Measurements from ENCODE around the gene KCNV2. TPM values are rescaled to one million over a fixed set of nuclear protein-coding genes. Genes with fewer than 3 reads are reported as not detected.

The KCNV2 gene
- total RNA-seq, 4 donors from 2014 or later: not detected

GRCh38 chr9:2725126-2725525 lies 7.8 kb downstream of the KCNV2 start:
- ATAC-seq: no peak
- H3K36me3 ChIP-seq: no peaks in the 10 kb centered on the region
- no peaks in the 10 kb centered on the region for H3K27me3 ChIP-seq
- TF ChIP-seq, protein P1, sequence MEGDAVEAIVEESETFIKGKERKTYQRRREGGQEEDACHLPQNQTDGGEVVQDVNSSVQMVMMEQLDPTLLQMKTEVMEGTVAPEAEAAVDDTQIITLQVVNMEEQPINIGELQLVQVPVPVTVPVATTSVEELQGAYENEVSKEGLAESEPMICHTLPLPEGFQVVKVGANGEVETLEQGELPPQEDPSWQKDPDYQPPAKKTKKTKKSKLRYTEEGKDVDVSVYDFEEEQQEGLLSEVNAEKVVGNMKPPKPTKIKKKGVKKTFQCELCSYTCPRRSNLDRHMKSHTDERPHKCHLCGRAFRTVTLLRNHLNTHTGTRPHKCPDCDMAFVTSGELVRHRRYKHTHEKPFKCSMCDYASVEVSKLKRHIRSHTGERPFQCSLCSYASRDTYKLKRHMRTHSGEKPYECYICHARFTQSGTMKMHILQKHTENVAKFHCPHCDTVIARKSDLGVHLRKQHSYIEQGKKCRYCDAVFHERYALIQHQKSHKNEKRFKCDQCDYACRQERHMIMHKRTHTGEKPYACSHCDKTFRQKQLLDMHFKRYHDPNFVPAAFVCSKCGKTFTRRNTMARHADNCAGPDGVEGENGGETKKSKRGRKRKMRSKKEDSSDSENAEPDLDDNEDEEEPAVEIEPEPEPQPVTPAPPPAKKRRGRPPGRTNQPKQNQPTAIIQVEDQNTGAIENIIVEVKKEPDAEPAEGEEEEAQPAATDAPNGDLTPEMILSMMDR (IDR thresholded peaks at IDR 0.05): no peak
- TF ChIP-seq POLR2AphosphoS5 (IDR thresholded peaks at IDR 0.05): no peak
- no peak for TF ChIP-seq POLR2A (IDR thresholded peaks at IDR 0.05)
- no peak for TF ChIP-seq EP300 (IDR thresholded peaks at IDR 0.05)
- WGBS, 2 donors (ENCODE audit: low coverage in 1 of 2): 71% methylated on average over 4 of the region's 4 CpGs
- H3K4me1 ChIP-seq: peaks cover 0 to 6% (median 0%) of the 10 kb centered on the region in 3 donors
- no peaks in the 10 kb centered on the region for H3K9me3 ChIP-seq
- H3K27ac ChIP-seq: no peak overlapping the region
- no peak overlapping the region for H3K4me3 ChIP-seq

DNA sequence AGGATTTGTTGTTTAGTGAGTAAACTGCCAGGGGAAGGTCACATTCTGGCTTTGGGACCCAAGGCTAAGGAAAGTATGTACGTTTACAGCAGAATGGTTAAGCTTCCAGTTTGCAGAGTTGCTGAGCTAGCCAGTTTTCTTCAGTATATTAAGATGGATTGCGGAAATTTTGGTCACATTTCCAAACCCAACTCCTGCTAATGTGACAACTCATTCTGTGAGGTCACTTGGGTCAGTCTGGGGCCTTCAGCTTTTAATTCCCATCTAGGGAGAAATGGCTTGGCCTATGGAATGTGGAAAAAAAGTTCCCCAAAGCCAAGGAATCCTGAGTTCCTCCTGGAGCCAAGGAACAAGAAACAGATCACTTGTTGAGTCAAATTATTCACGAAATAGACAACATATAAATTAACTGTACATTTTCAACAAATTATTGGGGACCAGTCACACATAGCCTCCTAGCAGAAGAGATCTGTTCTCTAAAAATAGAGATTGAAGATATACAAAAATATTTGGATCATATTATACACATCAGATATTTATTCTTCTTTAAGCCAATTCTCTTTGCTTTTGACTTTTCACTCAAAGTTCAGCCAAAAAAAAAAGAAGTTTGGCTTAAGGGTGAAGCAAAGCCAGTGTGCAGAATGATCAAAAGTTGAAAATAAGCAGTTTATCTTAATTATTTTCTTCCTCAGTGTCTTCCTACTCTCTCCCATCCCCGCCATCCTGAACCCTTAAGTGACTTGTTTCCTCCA lies 8.8 kb downstream of the KCNV2 start:
- H3K36me3 ChIP-seq: no peaks in the 10 kb centered on the region
- TF ChIP-seq POLR2AphosphoS5 (IDR thresholded peaks at IDR 0.05): no peak
- TF ChIP-seq, protein P1 (IDR thresholded peaks at IDR 0.05): no peak
- no peak for TF ChIP-seq POLR2A (IDR thresholded peaks at IDR 0.05)
- TF ChIP-seq EP300 (IDR thresholded peaks at IDR 0.05): no peak
- 67 to 86% methylated on average over 3 to 4 of the region's 4 CpGs for WGBS, 2 donors (ENCODE audit: low coverage in 1 of 2)
- H3K27ac ChIP-seq: peak overlapping the region in 1 of 4 donors; percentile 4
- H3K4me1 ChIP-seq: peaks cover 0 to 14% (median 0%) of the 10 kb centered on the region in 3 donors
- H3K27me3 ChIP-seq: no peaks in the 10 kb centered on the region
- ATAC-seq: no peak
- H3K9me3 ChIP-seq: no peaks in the 10 kb centered on the region
- H3K4me3 ChIP-seq: no peak overlapping the region

DNA sequence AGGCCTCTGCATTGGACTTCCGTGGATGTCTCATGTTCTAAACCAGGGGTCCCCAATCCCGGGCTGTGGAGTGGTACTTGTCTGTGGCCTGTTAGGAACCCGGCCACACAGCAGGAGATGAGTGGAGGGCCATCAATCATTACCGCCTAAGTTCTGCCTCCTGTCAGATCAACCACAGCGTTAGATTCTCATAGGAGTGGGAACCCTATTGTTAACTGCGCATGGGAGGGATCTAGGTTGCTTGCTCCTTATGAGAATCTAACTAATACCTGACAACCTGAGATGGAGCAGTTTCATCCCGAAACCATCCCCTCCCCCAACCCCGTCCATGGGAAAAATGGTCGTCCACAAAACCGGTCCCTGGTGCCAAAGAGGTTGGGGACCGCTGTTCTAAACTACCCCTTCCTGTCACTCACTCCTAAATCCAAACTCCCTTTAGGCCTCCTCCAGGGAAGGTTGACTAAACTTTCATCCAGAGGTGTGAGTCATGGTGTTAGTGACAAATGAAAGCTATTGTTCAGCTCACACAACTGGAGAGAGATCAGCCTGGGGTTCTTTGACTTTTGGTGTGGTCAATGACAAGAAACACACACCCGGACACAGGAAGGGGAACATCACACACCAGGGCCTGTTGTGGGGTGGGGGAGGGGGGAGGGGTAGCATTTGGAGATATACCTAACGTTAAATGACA lies 9.5 kb downstream of the KCNV2 start:
- no peak overlapping the region for H3K4me3 ChIP-seq
- ATAC-seq: no peak
- TF ChIP-seq POLR2AphosphoS5 (IDR thresholded peaks at IDR 0.05) (no peak), POLR2A (IDR thresholded peaks at IDR 0.05) (no peak), EP300 (IDR thresholded peaks at IDR 0.05) (no peak)
- TF ChIP-seq, protein P1 (IDR thresholded peaks at IDR 0.05): no peak
- peak overlapping the region in 1 of 4 donors; percentile 4 for H3K27ac ChIP-seq
- peaks cover 0 to 14% (median 0%) of the 10 kb centered on the region in 3 donors for H3K4me1 ChIP-seq
- no peaks in the 10 kb centered on the region for H3K27me3 ChIP-seq
- 78 to 100% methylated on average over 2 to 9 of the region's 13 CpGs for WGBS, 2 donors (ENCODE audit: low coverage in 1 of 2)
- no peaks in the 10 kb centered on the region for H3K9me3 ChIP-seq
- H3K36me3 ChIP-seq: no peaks in the 10 kb centered on the region

DNA sequence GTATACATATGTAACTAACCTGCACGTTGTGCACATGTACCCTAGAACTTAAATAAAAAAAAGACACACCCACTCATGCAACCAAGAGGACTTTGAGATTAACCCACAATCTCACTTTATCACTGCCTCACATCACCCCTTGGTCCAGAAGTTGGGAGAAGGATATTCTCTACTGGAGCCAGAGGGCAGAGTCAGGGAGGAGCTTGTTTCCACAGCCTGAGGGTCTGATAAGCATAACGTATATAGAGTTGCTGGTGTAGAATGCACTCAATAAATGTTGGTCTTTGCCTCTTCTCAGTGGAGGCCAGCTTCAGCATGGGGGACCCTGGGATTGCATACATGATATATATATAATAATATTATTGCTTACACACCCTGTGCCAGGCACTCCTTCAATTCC lies 10.1 kb downstream of the KCNV2 start:
- H3K27me3 ChIP-seq: no peaks in the 10 kb centered on the region
- ATAC-seq: no peak
- no peak overlapping the region for H3K27ac ChIP-seq
- no peaks in the 10 kb centered on the region for H3K36me3 ChIP-seq
- 85 to 100% methylated on average over 1 to 2 of the region's 2 CpGs for WGBS, 2 donors (ENCODE audit: low coverage in 1 of 2)
- peaks cover 0 to 14% (median 0%) of the 10 kb centered on the region in 3 donors for H3K4me1 ChIP-seq
- no peak overlapping the region for H3K4me3 ChIP-seq
- H3K9me3 ChIP-seq: no peaks in the 10 kb centered on the region
- no peak for TF ChIP-seq POLR2AphosphoS5 (IDR thresholded peaks at IDR 0.05)
- TF ChIP-seq, protein P1 (IDR thresholded peaks at IDR 0.05): no peak
- TF ChIP-seq POLR2A (IDR thresholded peaks at IDR 0.05): no peak
- TF ChIP-seq EP300 (IDR thresholded peaks at IDR 0.05): no peak

Measured in gastroesophageal sphincter (tissue), 4 donors.